Mesenchymal stem cell (in vitro differentiated cells and primary cell): ENCODE data around the gene GDF2.

Experiments used
- DNase-seq: peaks from one replicate; pipeline ENCODE4 v3.0.0-alpha.2; 2013
- H2AFZ ChIP-seq: one replicate; pipeline ENCODE4 v1.6.1; 2013; ENCODE audit warnings: low read depth, mild to moderate bottlenecking, control low read depth, inconsistent platforms, low read length, moderate library complexity
- H2AK5ac ChIP-seq: 2 replicates; pipeline ENCODE4 v1.6.1; 2013; ENCODE audit warnings: low read length, moderate library complexity, mild to moderate bottlenecking, inconsistent platforms; ENCODE audit not compliant: severe bottlenecking
- H2BK120ac ChIP-seq: one replicate; pipeline ENCODE4 v1.6.1; 2013; ENCODE audit warnings: low read depth, mild to moderate bottlenecking, inconsistent platforms, low read length, moderate library complexity
- H2BK12ac ChIP-seq, 2 experiments: one replicate each; pipeline ENCODE4 v1.6.1; 2013; ENCODE audit warnings: inconsistent platforms in 2 of 2, low read length in 2 of 2, mild to moderate bottlenecking in 2 of 2, moderate library complexity in 2 of 2, control low read depth in 1 of 2
- H2BK15ac ChIP-seq: one replicate; pipeline ENCODE4 v1.6.1; 2013; ENCODE audit warnings: mild to moderate bottlenecking, low read depth, inconsistent platforms; ENCODE audit not compliant: poor library complexity, severe bottlenecking
- H2BK5ac ChIP-seq: 2 replicates; pipeline ENCODE4 v1.6.1; 2013; ENCODE audit warnings: low read depth, mild to moderate bottlenecking, low read length, control low read depth, inconsistent platforms; ENCODE audit not compliant: poor library complexity, severe bottlenecking
- H3K14ac ChIP-seq, 2 experiments: one replicate each; pipeline ENCODE4 v1.6.1; 2013; ENCODE audit warnings: inconsistent platforms in 2 of 2, low read length in 2 of 2, control low read depth in 1 of 2, mild to moderate bottlenecking in 1 of 2, moderate library complexity in 1 of 2
- H3K18ac ChIP-seq, 2 experiments: one replicate each; pipeline ENCODE4 v1.6.1; 2013; ENCODE audit warnings: inconsistent platforms in 2 of 2, low read length in 2 of 2, control low read depth in 1 of 2, low read depth in 1 of 2, mild to moderate bottlenecking in 1 of 2
- H3K23ac ChIP-seq, 2 experiments: one replicate each; pipeline ENCODE4 v1.6.1; 2013; ENCODE audit warnings: inconsistent platforms in 2 of 2, low read length in 2 of 2, mild to moderate bottlenecking in 2 of 2, moderate library complexity in 2 of 2, control low read depth in 1 of 2
- H3K27ac ChIP-seq: 2 replicates; pipeline ENCODE4 v1.5.1; 2013; ENCODE audit warnings: mild to moderate bottlenecking, moderate library complexity, low read length, control low read depth, inconsistent platforms; ENCODE audit not compliant: poor library complexity, severe bottlenecking
- H3K27me3 ChIP-seq, 2 experiments: 2 replicates each; pipeline versions ENCODE4 v1.6.1 to v1.7.0; 2013; ENCODE audit warnings: low read length in 2 of 2, mild to moderate bottlenecking in 2 of 2, moderate library complexity in 2 of 2, control low read depth in 1 of 2, inconsistent platforms in 1 of 2; ENCODE audit not compliant: control insufficient read depth in 1 of 2, insufficient read depth in 1 of 2
- H3K36me3 ChIP-seq, 2 experiments: 2 replicates each; pipeline versions ENCODE4 v1.6.1 to v1.7.0; 2013; ENCODE audit warnings: low read length in 2 of 2, control low read depth in 1 of 2, inconsistent platforms in 1 of 2, low read depth in 1 of 2, mild to moderate bottlenecking in 1 of 2; ENCODE audit not compliant: insufficient read depth in 2 of 2, control insufficient read depth in 1 of 2
- H3K4ac ChIP-seq, 2 experiments: one replicate each; pipeline ENCODE4 v1.6.1; 2013; ENCODE audit warnings: inconsistent platforms in 2 of 2, low read length in 2 of 2, mild to moderate bottlenecking in 2 of 2, moderate library complexity in 2 of 2, control low read depth in 1 of 2, low read depth in 1 of 2
- H3K4me1 ChIP-seq: 2 replicates; pipeline ENCODE4 v1.6.1; 2013; ENCODE audit warnings: low read depth, low read length, control low read depth; ENCODE audit not compliant: control insufficient read depth, insufficient read depth
- H3K4me2 ChIP-seq: 2 replicates; pipeline ENCODE4 v1.6.1; 2013; ENCODE audit warnings: low read length, mild to moderate bottlenecking, inconsistent platforms; ENCODE audit not compliant: poor library complexity, severe bottlenecking
- H3K4me3 ChIP-seq, 2 experiments: 2 replicates each; pipeline versions ENCODE4 v1.5.1 to v1.7.0; 2013; ENCODE audit warnings: low read length in 2 of 2, mild to moderate bottlenecking in 2 of 2, control low read depth in 1 of 2, low read depth in 1 of 2; ENCODE audit not compliant: insufficient read depth in 1 of 2
- H3K79me1 ChIP-seq: replicated peaks from 2 replicates; pipeline ENCODE4 v1.6.1; 2013; ENCODE audit warnings: mild to moderate bottlenecking, control low read depth, low read length, inconsistent platforms; ENCODE audit not compliant: poor library complexity, severe bottlenecking
- H3K9ac ChIP-seq: 2 replicates; pipeline ENCODE4 v1.7.0; 2013; ENCODE audit warnings: mild to moderate bottlenecking, low read length, moderate library complexity
- H3K9me3 ChIP-seq: 2 replicates; pipeline ENCODE4 v1.7.0; 2013; ENCODE audit warnings: mild to moderate bottlenecking, low read length; ENCODE audit not compliant: control insufficient read depth
- H4K8ac ChIP-seq: one replicate; pipeline ENCODE4 v1.6.1; 2013; ENCODE audit warnings: inconsistent platforms, mild to moderate bottlenecking, low read length, moderate library complexity
- H4K91ac ChIP-seq: one replicate; pipeline ENCODE4 v1.6.1; 2013; ENCODE audit warnings: mild to moderate bottlenecking, low read length, inconsistent platforms
- WGBS: methylation state at CpG from one replicate; pipeline ENCODE4 v1.1.7; 2013; ENCODE audit warnings: mixed read lengths; 5-methylcytosine and 5-hydroxymethylcytosine counted together

GDF2 gene

DNA sequence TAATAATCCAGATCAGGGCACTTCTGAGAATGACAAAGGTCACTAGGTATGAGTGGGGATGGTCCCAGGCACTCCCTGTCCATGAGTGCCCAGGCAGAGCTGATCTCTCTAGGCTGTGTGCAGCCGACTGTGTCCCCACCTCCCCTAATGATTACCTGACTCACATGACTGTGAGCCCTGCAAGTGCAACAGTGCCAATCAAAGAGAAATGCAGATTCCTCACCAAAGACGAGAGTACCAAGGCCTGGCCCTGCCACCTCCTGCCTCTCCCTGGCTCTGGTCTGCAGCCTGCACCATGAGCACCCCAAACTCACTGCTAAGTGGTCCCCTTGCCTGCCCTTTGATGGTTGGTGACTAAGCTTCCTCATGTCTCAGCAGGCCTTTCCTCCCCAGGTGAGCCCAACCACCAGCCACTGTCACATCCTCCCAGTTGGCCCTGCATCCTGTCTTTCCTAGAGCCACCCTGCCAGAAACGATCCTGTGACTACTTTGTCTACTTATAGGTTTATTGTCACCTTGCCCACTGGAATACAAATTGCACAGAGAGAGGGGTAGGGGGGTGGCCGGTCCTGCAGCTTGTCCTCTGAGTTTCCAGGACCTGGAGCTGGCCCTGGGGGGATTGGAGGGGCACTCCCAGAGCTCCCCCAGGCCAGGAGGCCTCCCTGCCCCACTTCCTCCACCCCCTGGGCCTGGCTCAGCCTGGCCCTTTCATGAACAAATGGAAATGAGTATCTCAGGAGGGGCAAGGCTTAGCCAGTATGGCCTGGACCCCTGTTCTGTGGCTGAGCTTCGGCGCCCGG, 44.7 kb upstream of the GDF2 start:
- Histone ChIP-seq H2AFZ (no peak overlapping the region), H3K27ac (no peak overlapping the region), H3K4me1 (no peaks in the 10 kb centered on the region), H3K9ac (no peak overlapping the region), H2BK120ac (no peak overlapping the region), H4K8ac (no peak overlapping the region), H3K27me3 (peaks cover 11 to 34% of the 10 kb centered on the region in 2 experiments), H3K23ac (no peak overlapping the region), H3K4ac (no peak overlapping the region), H3K14ac (no peak overlapping the region), H3K9me3 (peaks cover 13% of the 10 kb centered on the region), H2BK15ac (no peak overlapping the region), H2BK12ac (no peak overlapping the region), H3K36me3 (no peaks in the 10 kb centered on the region), H2BK5ac (no peak overlapping the region), H4K91ac (no peak overlapping the region), H3K18ac (no peak overlapping the region), H2AK5ac (no peak overlapping the region), H3K79me1 (no peaks in the 10 kb centered on the region), H3K4me3 (no peak overlapping the region), H3K4me2 (no peak overlapping the region)
- DNase-seq: no peak
- 65% methylated on average over 7 of the region's 7 CpGs for WGBS

GRCh38 chr10:47278152-47278473, 44.1 kb upstream of the GDF2 start:
- no peak overlapping the region for H4K8ac ChIP-seq
- no peak overlapping the region for H3K4me3 ChIP-seq
- no peak for DNase-seq
- no peak overlapping the region for H3K9ac ChIP-seq
- H3K79me1 ChIP-seq: no peaks in the 10 kb centered on the region
- H3K27ac ChIP-seq: no peak overlapping the region
- H3K9me3 ChIP-seq: peaks cover 10% of the 10 kb centered on the region
- H3K36me3 ChIP-seq: no peaks in the 10 kb centered on the region
- 86% methylated on average over 15 of the region's 15 CpGs for WGBS
- no peak overlapping the region for H3K4me2 ChIP-seq
- no peaks in the 10 kb centered on the region for H3K4me1 ChIP-seq
- H2BK5ac ChIP-seq: no peak overlapping the region
- no peak overlapping the region for H2AK5ac ChIP-seq
- H3K23ac ChIP-seq: no peak overlapping the region
- H2BK120ac ChIP-seq: no peak overlapping the region
- peaks cover 11 to 39% of the 10 kb centered on the region in 2 experiments for H3K27me3 ChIP-seq
- H3K14ac ChIP-seq: no peak overlapping the region
- no peak overlapping the region for H2AFZ ChIP-seq
- no peak overlapping the region for H3K18ac ChIP-seq
- no peak overlapping the region for H3K4ac ChIP-seq
- no peak overlapping the region for H2BK12ac ChIP-seq
- H4K91ac ChIP-seq: no peak overlapping the region
- no peak overlapping the region for H2BK15ac ChIP-seq

GRCh38 chr10:47278720-47279119, 43.5 kb upstream of the GDF2 start:
- WGBS: 72% methylated on average over 3 of the region's 3 CpGs
- no peak for DNase-seq
- H3K36me3 ChIP-seq: no peaks in the 10 kb centered on the region
- H3K4me1 ChIP-seq: no peaks in the 10 kb centered on the region
- no peak overlapping the region for H4K91ac ChIP-seq
- no peak overlapping the region for H3K4ac ChIP-seq
- H3K14ac ChIP-seq: no peak overlapping the region
- H2AFZ ChIP-seq: no peak overlapping the region
- no peak overlapping the region for H2AK5ac ChIP-seq
- H3K4me2 ChIP-seq: no peak overlapping the region
- no peak overlapping the region for H3K23ac ChIP-seq
- H3K9ac ChIP-seq: no peak overlapping the region
- H2BK5ac ChIP-seq: no peak overlapping the region
- H4K8ac ChIP-seq: no peak overlapping the region
- H3K79me1 ChIP-seq: no peaks in the 10 kb centered on the region
- H3K27me3 ChIP-seq: peaks cover 11 to 43% of the 10 kb centered on the region in 2 experiments
- H3K4me3 ChIP-seq: no peak overlapping the region
- no peak overlapping the region for H3K18ac ChIP-seq
- no peak overlapping the region for H3K27ac ChIP-seq
- H2BK12ac ChIP-seq: no peak overlapping the region
- H3K9me3 ChIP-seq: peaks cover 4% of the 10 kb centered on the region
- no peak overlapping the region for H2BK120ac ChIP-seq
- no peak overlapping the region for H2BK15ac ChIP-seq

- Histone ChIP-seq H2BK12ac (no peak overlapping the region), H3K9me3 (peaks cover 3% of the 10 kb centered on the region), H3K4ac (no peak overlapping the region), H3K4me1 (no peaks in the 10 kb centered on the region), H3K4me3 (no peak overlapping the region), H4K91ac (no peak overlapping the region), H3K4me2 (no peak overlapping the region), H4K8ac (no peak overlapping the region), H2BK120ac (no peak overlapping the region), H3K23ac (no peak overlapping the region), H3K27me3 (peaks cover 11 to 43% of the 10 kb centered on the region in 2 experiments), H2BK5ac (no peak overlapping the region), H3K18ac (no peak overlapping the region), H3K79me1 (no peaks in the 10 kb centered on the region), H2BK15ac (no peak overlapping the region), H3K14ac (no peak overlapping the region), H3K27ac (no peak overlapping the region), H3K9ac (no peak overlapping the region), H2AFZ (no peak overlapping the region), H3K36me3 (no peaks in the 10 kb centered on the region), H2AK5ac (no peak overlapping the region)
- no peak for DNase-seq
- WGBS: 60% methylated on average over 2 of the region's 2 CpGs
Observed at GRCh38 chr10:47279276-47279675, 43.0 kb upstream of the GDF2 start.
